ENCODE data around the gene KCNJ16. TPM values are rescaled to one million over a fixed set of nuclear protein-coding genes. Genes with fewer than 3 reads are reported as not detected.

The KCNJ16 gene
- total RNA-seq, 1 experiment from 2014 or later, result not detected

GRCh38 chr17:70132505-70132904 is 57.5 kb downstream of the KCNJ16 start:
- H3K4me3 ChIP-seq (ENCODE audit: low read depth in 2 of 2, low read length in 2 of 2), result no peak overlapping the region
- in situ Hi-C loops (cut with HindIII; ENCODE audit: low pct_unique_long_range_greater_than_20kb, low sequenced_read_pairs), result no loop called here
- ATAC-seq, result no peak
- H3K27me3 ChIP-seq (ENCODE audit: control insufficient read depth, insufficient read depth, low read length), result no peaks in the 10 kb centered on the region
- TF ChIP-seq, protein P1, sequence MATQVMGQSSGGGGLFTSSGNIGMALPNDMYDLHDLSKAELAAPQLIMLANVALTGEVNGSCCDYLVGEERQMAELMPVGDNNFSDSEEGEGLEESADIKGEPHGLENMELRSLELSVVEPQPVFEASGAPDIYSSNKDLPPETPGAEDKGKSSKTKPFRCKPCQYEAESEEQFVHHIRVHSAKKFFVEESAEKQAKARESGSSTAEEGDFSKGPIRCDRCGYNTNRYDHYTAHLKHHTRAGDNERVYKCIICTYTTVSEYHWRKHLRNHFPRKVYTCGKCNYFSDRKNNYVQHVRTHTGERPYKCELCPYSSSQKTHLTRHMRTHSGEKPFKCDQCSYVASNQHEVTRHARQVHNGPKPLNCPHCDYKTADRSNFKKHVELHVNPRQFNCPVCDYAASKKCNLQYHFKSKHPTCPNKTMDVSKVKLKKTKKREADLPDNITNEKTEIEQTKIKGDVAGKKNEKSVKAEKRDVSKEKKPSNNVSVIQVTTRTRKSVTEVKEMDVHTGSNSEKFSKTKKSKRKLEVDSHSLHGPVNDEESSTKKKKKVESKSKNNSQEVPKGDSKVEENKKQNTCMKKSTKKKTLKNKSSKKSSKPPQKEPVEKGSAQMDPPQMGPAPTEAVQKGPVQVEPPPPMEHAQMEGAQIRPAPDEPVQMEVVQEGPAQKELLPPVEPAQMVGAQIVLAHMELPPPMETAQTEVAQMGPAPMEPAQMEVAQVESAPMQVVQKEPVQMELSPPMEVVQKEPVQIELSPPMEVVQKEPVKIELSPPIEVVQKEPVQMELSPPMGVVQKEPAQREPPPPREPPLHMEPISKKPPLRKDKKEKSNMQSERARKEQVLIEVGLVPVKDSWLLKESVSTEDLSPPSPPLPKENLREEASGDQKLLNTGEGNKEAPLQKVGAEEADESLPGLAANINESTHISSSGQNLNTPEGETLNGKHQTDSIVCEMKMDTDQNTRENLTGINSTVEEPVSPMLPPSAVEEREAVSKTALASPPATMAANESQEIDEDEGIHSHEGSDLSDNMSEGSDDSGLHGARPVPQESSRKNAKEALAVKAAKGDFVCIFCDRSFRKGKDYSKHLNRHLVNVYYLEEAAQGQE (IDR thresholded peaks at IDR 0.05; ENCODE audit: insufficient read depth in 1 of 2, low read depth in 2 of 2, low read length in 1 of 2), result no peak
- TF ChIP-seq TCF7L2 (IDR thresholded peaks at IDR 0.05; ENCODE audit: low read depth, low read length), result no peak
- TF ChIP-seq POLR2AphosphoS5 (IDR thresholded peaks at IDR 0.05; ENCODE audit: low read depth, low read length), result no peak
- no peak for TF ChIP-seq SIN3A (IDR thresholded peaks at IDR 0.05; ENCODE audit: borderline replicate concordance, insufficient read depth, low read depth, low read length)
- TF ChIP-seq, protein P2, sequence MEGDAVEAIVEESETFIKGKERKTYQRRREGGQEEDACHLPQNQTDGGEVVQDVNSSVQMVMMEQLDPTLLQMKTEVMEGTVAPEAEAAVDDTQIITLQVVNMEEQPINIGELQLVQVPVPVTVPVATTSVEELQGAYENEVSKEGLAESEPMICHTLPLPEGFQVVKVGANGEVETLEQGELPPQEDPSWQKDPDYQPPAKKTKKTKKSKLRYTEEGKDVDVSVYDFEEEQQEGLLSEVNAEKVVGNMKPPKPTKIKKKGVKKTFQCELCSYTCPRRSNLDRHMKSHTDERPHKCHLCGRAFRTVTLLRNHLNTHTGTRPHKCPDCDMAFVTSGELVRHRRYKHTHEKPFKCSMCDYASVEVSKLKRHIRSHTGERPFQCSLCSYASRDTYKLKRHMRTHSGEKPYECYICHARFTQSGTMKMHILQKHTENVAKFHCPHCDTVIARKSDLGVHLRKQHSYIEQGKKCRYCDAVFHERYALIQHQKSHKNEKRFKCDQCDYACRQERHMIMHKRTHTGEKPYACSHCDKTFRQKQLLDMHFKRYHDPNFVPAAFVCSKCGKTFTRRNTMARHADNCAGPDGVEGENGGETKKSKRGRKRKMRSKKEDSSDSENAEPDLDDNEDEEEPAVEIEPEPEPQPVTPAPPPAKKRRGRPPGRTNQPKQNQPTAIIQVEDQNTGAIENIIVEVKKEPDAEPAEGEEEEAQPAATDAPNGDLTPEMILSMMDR (IDR thresholded peaks at IDR 0.05), result no peak
- ChIA-PET POLR2A (no interaction called here), CTCF (no interaction called here)
- H3K36me3 ChIP-seq (ENCODE audit: control insufficient read depth, insufficient read depth, low read length), result no peaks in the 10 kb centered on the region
- intact Hi-C loops (cut with micrococcal nuclease; ENCODE audit: unreplicated experiment), result no loop called here
- DNase-seq (ENCODE audit: low read depth, low spot score), result no peak
- no peaks in the 10 kb centered on the region for H3K9me3 ChIP-seq (ENCODE audit: control insufficient read depth, insufficient read depth, low read depth, low read length)
- H3K27ac ChIP-seq (ENCODE audit: low read length), result no peak overlapping the region
- BruUV-seq (replicated peaks), result no TSS peak
- H3K4me1 ChIP-seq (ENCODE audit: control insufficient read depth, insufficient read depth, low read length), result no peaks in the 10 kb centered on the region

GRCh38 chr17:70134042-70134441 is 59.0 kb downstream of the KCNJ16 start:
- no peaks in the 10 kb centered on the region for H3K9me3 ChIP-seq (ENCODE audit: control insufficient read depth, insufficient read depth, low read depth, low read length)
- intact Hi-C loops (cut with micrococcal nuclease; ENCODE audit: unreplicated experiment) (no loop called here), in situ Hi-C loops (cut with HindIII; ENCODE audit: low pct_unique_long_range_greater_than_20kb, low sequenced_read_pairs) (no loop called here)

More at GRCh38 chr17:70134042-70134441, 59.0 kb downstream of the KCNJ16 start:
- TF ChIP-seq TCF7L2 (IDR thresholded peaks at IDR 0.05; ENCODE audit: low read depth, low read length) (no peak), POLR2AphosphoS5 (IDR thresholded peaks at IDR 0.05; ENCODE audit: low read depth, low read length) (no peak), SIN3A (IDR thresholded peaks at IDR 0.05; ENCODE audit: borderline replicate concordance, insufficient read depth, low read depth, low read length) (no peak)
- TF ChIP-seq, protein P2 (IDR thresholded peaks at IDR 0.05), result no peak
- TF ChIP-seq, protein P1 (IDR thresholded peaks at IDR 0.05; ENCODE audit: insufficient read depth in 1 of 2, low read depth in 2 of 2, low read length in 1 of 2), result no peak
- no TSS peak for BruUV-seq (replicated peaks)
- Histone ChIP-seq H3K4me1 (ENCODE audit: control insufficient read depth, insufficient read depth, low read length) (peaks cover 3% of the 10 kb centered on the region; the same call in 1 of the 2 replicates), H3K27me3 (ENCODE audit: control insufficient read depth, insufficient read depth, low read length) (no peaks in the 10 kb centered on the region), H3K27ac (ENCODE audit: low read length) (no peak overlapping the region), H3K36me3 (ENCODE audit: control insufficient read depth, insufficient read depth, low read length) (no peaks in the 10 kb centered on the region), H3K4me3 (ENCODE audit: low read depth in 2 of 2, low read length in 2 of 2) (no peak overlapping the region)
- ChIA-PET POLR2A (no interaction called here), CTCF (no interaction called here)
- ATAC-seq, result no peak
- DNase-seq (ENCODE audit: low read depth, low spot score), result no peak
